ENCODE data around the gene BACE2. TPM values are rescaled to one million over a fixed set of nuclear protein-coding genes. Genes with fewer than 3 reads are reported as not detected.

The BACE2 gene
- 1 to 10 TPM; 1.6 to 1.7 TPM for total RNA-seq

GRCh38 chr21:41167348-41168342, at the start of gene BACE2:
BACE2 (plus strand) TSS chr21:41168160; CDS start chr21:41168264, 104 bp downstream.
- Mint-ChIP-seq H3K9me3 (no peaks in the 10 kb centered on the region), H3K27ac (no peak within 1 kb of the TSS), H3K36me3 (ENCODE audit: low read depth) (no peaks in the 10 kb centered on the region), H3K27me3 (peaks cover 52% of the 10 kb centered on the region), H3K4me1 (peaks cover 7% of the 10 kb centered on the region), H3K4me3 (peak within 1 kb of the TSS; percentile 59)
- peak; percentile 68 for DNase-seq
- ChIA-PET POLR2A (no interaction called here), CTCF (interaction anchor here (1.4 kb wide), 1 partner anchor 13 kb away, joined by 3 read pairs; no protein-coding TSS in a partner anchor)

- Mint-ChIP-seq H3K27me3 (peaks cover 10% of the 10 kb centered on the region), H3K4me3 (no peak overlapping the region), H3K9me3 (no peaks in the 10 kb centered on the region), H3K4me1 (no peaks in the 10 kb centered on the region), H3K36me3 (ENCODE audit: low read depth) (no peaks in the 10 kb centered on the region), H3K27ac (no peak overlapping the region)
- CTCF ChIA-PET: no interaction called here
- no peak for DNase-seq
- POLR2A ChIA-PET: no interaction called here
Measured at GRCh38 chr21:41119901-41120300, 48.1 kb upstream of the BACE2 start.

- CTCF ChIA-PET: no interaction called here
- peaks cover 10% of the 10 kb centered on the region for H3K27me3 Mint-ChIP-seq
- no peak overlapping the region for H3K27ac Mint-ChIP-seq
- DNase-seq: no peak
- H3K4me3 Mint-ChIP-seq: no peak overlapping the region
- no peaks in the 10 kb centered on the region for H3K36me3 Mint-ChIP-seq (ENCODE audit: low read depth)
- H3K9me3 Mint-ChIP-seq: no peaks in the 10 kb centered on the region
- H3K4me1 Mint-ChIP-seq: no peaks in the 10 kb centered on the region
- POLR2A ChIA-PET: no interaction called here
Measured at GRCh38 chr21:41120997-41121396, 47.0 kb upstream of the BACE2 start.

GRCh38 chr21:41121785-41122415, 46.1 kb upstream of the BACE2 start:
- no peaks in the 10 kb centered on the region for H3K4me1 Mint-ChIP-seq
- peaks cover 10% of the 10 kb centered on the region for H3K27me3 Mint-ChIP-seq
- ChIA-PET CTCF (interaction anchor here (2.9 kb wide), 1 partner anchor 12 kb away, joined by 8 read pairs; no protein-coding TSS in a partner anchor), POLR2A (interaction anchor here (0.8 kb wide), 1 partner anchor 15 kb away, joined by 3 read pairs; no protein-coding TSS in a partner anchor)
- no peaks in the 10 kb centered on the region for H3K9me3 Mint-ChIP-seq
- DNase-seq: peak; percentile 67
- no peak overlapping the region for H3K4me3 Mint-ChIP-seq
- H3K36me3 Mint-ChIP-seq (ENCODE audit: low read depth): no peaks in the 10 kb centered on the region
- no peak overlapping the region for H3K27ac Mint-ChIP-seq

GRCh38 chr21:41124641-41125201, 43.2 kb upstream of the BACE2 start:
- Mint-ChIP-seq H3K27ac (no peak overlapping the region), H3K27me3 (peaks cover 16% of the 10 kb centered on the region), H3K9me3 (no peaks in the 10 kb centered on the region), H3K4me3 (no peak overlapping the region), H3K36me3 (ENCODE audit: low read depth) (no peaks in the 10 kb centered on the region), H3K4me1 (no peaks in the 10 kb centered on the region)
- ChIA-PET POLR2A (no interaction called here), CTCF (no interaction called here)
- DNase-seq: no peak

GRCh38 chr21:41128981-41129380, 39.0 kb upstream of the BACE2 start:
- peaks cover 13% of the 10 kb centered on the region for H3K27me3 Mint-ChIP-seq
- H3K36me3 Mint-ChIP-seq (ENCODE audit: low read depth): no peaks in the 10 kb centered on the region
- ChIA-PET CTCF (interaction anchor here (0.6 kb wide), 1 partner anchor 89 kb away, joined by 4 read pairs; no protein-coding TSS in a partner anchor), POLR2A (no interaction called here)
- peaks cover 4% of the 10 kb centered on the region for H3K4me1 Mint-ChIP-seq
- no peaks in the 10 kb centered on the region for H3K9me3 Mint-ChIP-seq
- H3K27ac Mint-ChIP-seq: no peak overlapping the region
- no peak overlapping the region for H3K4me3 Mint-ChIP-seq
- no peak for DNase-seq

GRCh38 chr21:41130883-41131282, 37.1 kb upstream of the BACE2 start:
- POLR2A ChIA-PET: no interaction called here
- Mint-ChIP-seq H3K4me3 (no peak overlapping the region), H3K36me3 (ENCODE audit: low read depth) (no peaks in the 10 kb centered on the region), H3K4me1 (peaks cover 4% of the 10 kb centered on the region), H3K9me3 (no peaks in the 10 kb centered on the region), H3K27ac (no peak overlapping the region), H3K27me3 (peaks cover 19% of the 10 kb centered on the region)
- CTCF ChIA-PET: no interaction called here
- DNase-seq: no peak

GRCh38 chr21:41133874-41134522, 34.0 kb upstream of the BACE2 start:
- Mint-ChIP-seq H3K4me1 (peaks cover 4% of the 10 kb centered on the region), H3K36me3 (ENCODE audit: low read depth) (no peaks in the 10 kb centered on the region), H3K9me3 (no peaks in the 10 kb centered on the region), H3K27me3 (peaks cover 16% of the 10 kb centered on the region), H3K27ac (no peak overlapping the region), H3K4me3 (no peak overlapping the region)
- no peak for DNase-seq
- CTCF ChIA-PET: interaction anchor here (0.6 to 2.3 kb wide), 5 partner anchors 11 to 607 kb away, joined by 3 to 8 read pairs (median 3); no protein-coding TSS in a partner anchor
- POLR2A ChIA-PET: no interaction called here

- H3K27me3 Mint-ChIP-seq: peaks cover 8% of the 10 kb centered on the region
- no peaks in the 10 kb centered on the region for H3K9me3 Mint-ChIP-seq
- no peak overlapping the region for H3K27ac Mint-ChIP-seq
- peaks cover 4% of the 10 kb centered on the region for H3K4me1 Mint-ChIP-seq
- H3K36me3 Mint-ChIP-seq (ENCODE audit: low read depth): no peaks in the 10 kb centered on the region
- POLR2A ChIA-PET: no interaction called here
- CTCF ChIA-PET: no interaction called here
- DNase-seq: no peak
- H3K4me3 Mint-ChIP-seq: no peak overlapping the region
Measured at GRCh38 chr21:41135746-41136145, 32.2 kb upstream of the BACE2 start.

GRCh38 chr21:41136286-41136685, 31.7 kb upstream of the BACE2 start:
- POLR2A ChIA-PET: no interaction called here
- no peak for DNase-seq
- Mint-ChIP-seq H3K27ac (no peak overlapping the region), H3K4me3 (no peak overlapping the region), H3K9me3 (no peaks in the 10 kb centered on the region), H3K36me3 (ENCODE audit: low read depth) (no peaks in the 10 kb centered on the region), H3K27me3 (peaks cover 8% of the 10 kb centered on the region), H3K4me1 (no peaks in the 10 kb centered on the region)
- CTCF ChIA-PET: no interaction called here

GRCh38 chr21:41137401-41137800, 30.6 kb upstream of the BACE2 start:
- no peaks in the 10 kb centered on the region for H3K36me3 Mint-ChIP-seq (ENCODE audit: low read depth)
- H3K9me3 Mint-ChIP-seq: no peaks in the 10 kb centered on the region
- H3K27me3 Mint-ChIP-seq: peaks cover 6% of the 10 kb centered on the region
- no peak overlapping the region for H3K27ac Mint-ChIP-seq
- H3K4me3 Mint-ChIP-seq: no peak overlapping the region
- ChIA-PET CTCF (no interaction called here), POLR2A (interaction anchor here (0.6 kb wide), 1 partner anchor 15 kb away, joined by 3 read pairs; no protein-coding TSS in a partner anchor)
- no peaks in the 10 kb centered on the region for H3K4me1 Mint-ChIP-seq
- no peak for DNase-seq

GRCh38 chr21:41137889-41138288, 30.1 kb upstream of the BACE2 start:
- Mint-ChIP-seq H3K36me3 (ENCODE audit: low read depth) (no peaks in the 10 kb centered on the region), H3K4me3 (no peak overlapping the region), H3K9me3 (no peaks in the 10 kb centered on the region), H3K27ac (no peak overlapping the region), H3K4me1 (no peaks in the 10 kb centered on the region), H3K27me3 (peaks cover 6% of the 10 kb centered on the region)
- POLR2A ChIA-PET: no interaction called here
- DNase-seq: no peak
- CTCF ChIA-PET: no interaction called here

- CTCF ChIA-PET: no interaction called here
- no peak overlapping the region for H3K4me3 Mint-ChIP-seq
- POLR2A ChIA-PET: no interaction called here
Measured at GRCh38 chr21:41138711-41139110, 29.2 kb upstream of the BACE2 start.

More at GRCh38 chr21:41138711-41139110, 29.2 kb upstream of the BACE2 start:
- no peaks in the 10 kb centered on the region for H3K36me3 Mint-ChIP-seq (ENCODE audit: low read depth)
- peaks cover 6% of the 10 kb centered on the region for H3K27me3 Mint-ChIP-seq
- no peaks in the 10 kb centered on the region for H3K4me1 Mint-ChIP-seq
- H3K9me3 Mint-ChIP-seq: no peaks in the 10 kb centered on the region
- H3K27ac Mint-ChIP-seq: no peak overlapping the region
- DNase-seq: no peak

Measured in activated CD4-positive, alpha-beta T cell treated with anti-CD3 and anti-CD28 coated beads, Interleukin-2, amount 10 ng/mL, durations not matched to agents 7 days and 5 days (primary cell).